Smooth muscle cell of the coronary artery (primary cell): Measurements from ENCODE around the gene BTBD7. TPM values are rescaled to one million over a fixed set of nuclear protein-coding genes. Genes with fewer than 3 reads are reported as not detected.

ENCODE experiments used
- total RNA-seq: library from RNA; depleted of rRNA; stranded (reverse); fragments of >200 nt; gene quantifications from 2 replicates; pipeline ENCODE4 v1.2.3, GENCODE V29; 2014; ENCODE audit warnings: low replicate concordance

The BTBD7 gene
- 21.4 and 22.1 TPM in 2 replicates for total RNA-seq

GRCh38 chr14:93332853-93333630 lies at the start of gene BTBD7:
BTBD7 (minus strand) TSS chr14:93333036; CDS start chr14:93296051, 36,985 bp downstream.

GRCh38 chr14:93346926-93347721 lies 14.3 kb upstream of the BTBD7 start, which contains the start of gene COX8C:
COX8C (plus strand) TSS chr14:93347182; CDS start chr14:93347269, 87 bp downstream.

GRCh38 chr14:93206793-93207467 lies 125.9 kb downstream of the BTBD7 start, which contains the start of the genes GON7 and UBR7:
GON7 (minus strand) TSS chr14:93207065; CDS start chr14:93207037, 28 bp downstream.
UBR7 (plus strand) TSS chr14:93207256; CDS start chr14:93207292, 36 bp downstream.

Other genes with a start within 250 kb of the BTBD7 start
- gene ITPK1, start 217.1 kb downstream of the BTBD7 start, total RNA-seq: 19.9 and 40.3 TPM in 2 replicates
- gene MOAP1, start 148.1 kb downstream of the BTBD7 start, total RNA-seq: 8.4 and 15.9 TPM in 2 replicates
- gene LYSET, start 147.7 kb downstream of the BTBD7 start, total RNA-seq: 4.0 and 9.3 TPM in 2 replicates
- gene GON7, start 126.0 kb downstream of the BTBD7 start, total RNA-seq: 11.6 and 11.7 TPM in 2 replicates
- 34.0 and 46.6 TPM in 2 replicates for gene UBR7, start 125.8 kb downstream of the BTBD7 start, total RNA-seq
- gene COX8C, start 14.1 kb upstream of the BTBD7 start, total RNA-seq: not detected in 2 replicates
- gene UNC79, start 97.9 kb upstream of the BTBD7 start, total RNA-seq: 0.12 and 0.15 TPM in 2 replicates